WTC11 (cell line): ENCODE results near the gene RASL11A. TPM values are rescaled to one million over a fixed set of nuclear protein-coding genes. Genes with fewer than 3 reads are reported as not detected.
A peak's percentile ranks its signal among the peaks of the same experiment; 100 is the strongest.

Experiments
- ATAC-seq: fragments of 200-7000 bp; cut with Tn5 transposase; 2 replicates; pipeline ENCODE4 v1.10.0; 2021; ENCODE audit warnings: mild to moderate bottlenecking, moderate library complexity
- CTCF ChIA-PET: fragments of 300-600 bp; sonication (Branson Sonifier 250); formaldehyde crosslinking; loops from one replicate; lab custom pipeline; 2021; ENCODE audit warnings: antibody characterized with exemption; lab: Charles Lee
- POLR2A ChIA-PET: fragments of 350-600 bp; sonication (Branson Sonifier 250); formaldehyde crosslinking; loops from one replicate; lab custom pipeline; 2021; ENCODE audit warnings: antibody characterized with exemption; lab: Charles Lee
- DNase-seq: peaks from one replicate; pipeline ENCODE4 v3.0.0; 2021; ENCODE audit warnings: low spot score
- H3K27ac Mint-ChIP-seq: 2 replicates; pipeline ENCODE4 v1.8.0; 2021; ENCODE audit warnings: mixed read lengths
- H3K27me3 Mint-ChIP-seq: 2 replicates; pipeline ENCODE4 v1.8.0; 2021; ENCODE audit warnings: low read depth, mild to moderate bottlenecking, moderate library complexity, mixed read lengths
- H3K36me3 Mint-ChIP-seq: 2 replicates; pipeline ENCODE4 v1.8.0; 2021; ENCODE audit warnings: mixed read lengths
- H3K4me1 Mint-ChIP-seq: 2 replicates; pipeline ENCODE4 v1.8.0; 2022; ENCODE audit warnings: mixed read lengths
- H3K4me3 Mint-ChIP-seq: 2 replicates; pipeline ENCODE4 v1.8.0; 2021; ENCODE audit warnings: mild to moderate bottlenecking, moderate library complexity, mixed read lengths
- H3K9me3 Mint-ChIP-seq: 2 replicates; pipeline ENCODE4 v1.8.0; 2021; ENCODE audit warnings: mixed read lengths
- AR ChIP-seq: fragments of 250-450 bp; sonication (Bioruptor Pico); IDR thresholded peaks from 2 replicates; pipeline ENCODE4 v1.9.0; 2021; ENCODE audit warnings: mild to moderate bottlenecking
- E2F1 ChIP-seq: sonication (generic); formaldehyde crosslinking; IDR thresholded peaks from 2 replicates; pipeline ENCODE4 v1.8.0; 2022; ENCODE audit warnings: mild to moderate bottlenecking, missing genetic modification reagents
- EMX1 ChIP-seq: fragments of 250-450 bp; sonication (Bioruptor Pico); IDR thresholded peaks from 2 replicates; pipeline ENCODE4 v1.8.0; 2021; ENCODE audit warnings: mild to moderate bottlenecking
- ESRRA ChIP-seq: sonication (generic); formaldehyde crosslinking; IDR thresholded peaks from 2 replicates; pipeline ENCODE4 v1.8.1; 2022; ENCODE audit warnings: mild to moderate bottlenecking, missing genetic modification reagents, borderline replicate concordance
- GABPB1 ChIP-seq: sonication (generic); formaldehyde crosslinking; IDR thresholded peaks from 2 replicates; pipeline ENCODE4 v1.8.1; 2023; ENCODE audit warnings: mild to moderate bottlenecking, missing genetic modification reagents
- IRF1 ChIP-seq: sonication (generic); formaldehyde crosslinking; IDR thresholded peaks from 2 replicates; pipeline ENCODE4 v1.8.0; 2023; ENCODE audit warnings: missing genetic modification reagents
- JUN ChIP-seq: sonication (generic); formaldehyde crosslinking; IDR thresholded peaks from 2 replicates; pipeline ENCODE4 v1.8.0; 2023; ENCODE audit warnings: mild to moderate bottlenecking, missing genetic modification reagents
- KAT7 ChIP-seq: sonication (generic); formaldehyde crosslinking; IDR thresholded peaks from 2 replicates; pipeline ENCODE4 v1.8.1; 2023; ENCODE audit warnings: missing genetic modification reagents, mild to moderate bottlenecking, borderline replicate concordance
- MLX ChIP-seq: sonication (generic); formaldehyde crosslinking; IDR thresholded peaks from 2 replicates; pipeline ENCODE4 v1.8.1; 2023; ENCODE audit warnings: mild to moderate bottlenecking, missing genetic modification reagents, moderate library complexity
- PRDM15 ChIP-seq: sonication (generic); formaldehyde crosslinking; IDR thresholded peaks from 2 replicates; pipeline ENCODE4 v1.8.0; 2022; ENCODE audit warnings: missing genetic modification reagents
- ZNF138 ChIP-seq: sonication (generic); formaldehyde crosslinking; conservative IDR thresholded peaks from 2 replicates; pipeline ENCODE4 v1.8.1; 2022; ENCODE audit warnings: mild to moderate bottlenecking, moderate library complexity, missing genetic modification reagents
- ZNF232 ChIP-seq: sonication (generic); formaldehyde crosslinking; IDR thresholded peaks from 2 replicates; pipeline ENCODE4 v1.8.0; 2022; ENCODE audit warnings: mild to moderate bottlenecking, missing genetic modification reagents
- ZNF281 ChIP-seq: sonication (generic); formaldehyde crosslinking; IDR thresholded peaks from 2 replicates; pipeline ENCODE4 v1.8.0; 2023; ENCODE audit warnings: mild to moderate bottlenecking, missing genetic modification reagents
- total RNA-seq: library from RNA; stranded (reverse); gene quantifications from 3 replicates; pipeline ENCODE4 v1.2.3, GENCODE V29; 2021
- TF ChIP-seq, protein P1 (sequence below): sonication (generic); formaldehyde crosslinking; IDR thresholded peaks from 2 replicates; pipeline ENCODE4 v1.8.1; 2023; ENCODE audit warnings: mild to moderate bottlenecking, missing genetic modification reagents, moderate library complexity
- TF ChIP-seq, protein P2 (sequence below): sonication (generic); formaldehyde crosslinking; IDR thresholded peaks from 2 replicates; pipeline ENCODE4 v1.8.0; 2022; ENCODE audit warnings: mild to moderate bottlenecking, missing genetic modification reagents
- TF ChIP-seq, protein P3 (sequence below): fragments of 200-600 bp; IDR thresholded peaks from 2 replicates; pipeline ENCODE4 v1.8.0; 2022; ENCODE audit warnings: antibody characterized with exemption

RASL11A gene
- total RNA-seq, 1 experiment from 2014 or later: 3.5 TPM

GRCh38 chr13:27310946-27311345 lies 40.3 kb downstream of the RASL11A start:
- H3K9me3 Mint-ChIP-seq: no peaks in the 10 kb centered on the region
- H3K4me3 Mint-ChIP-seq: no peak overlapping the region
- H3K36me3 Mint-ChIP-seq: no peaks in the 10 kb centered on the region
- POLR2A ChIA-PET: no interaction called here
- H3K4me1 Mint-ChIP-seq: peaks cover 9% of the 10 kb centered on the region
- H3K27me3 Mint-ChIP-seq: no peaks in the 10 kb centered on the region
- no peak for TF ChIP-seq ZNF138 (CRISPR knock-in tag)
- no peak for TF ChIP-seq GABPB1
- no peak for TF ChIP-seq ZNF232 (CRISPR knock-in tag)
- no peak for TF ChIP-seq PRDM15 (CRISPR knock-in tag)
- TF ChIP-seq, protein P1, sequence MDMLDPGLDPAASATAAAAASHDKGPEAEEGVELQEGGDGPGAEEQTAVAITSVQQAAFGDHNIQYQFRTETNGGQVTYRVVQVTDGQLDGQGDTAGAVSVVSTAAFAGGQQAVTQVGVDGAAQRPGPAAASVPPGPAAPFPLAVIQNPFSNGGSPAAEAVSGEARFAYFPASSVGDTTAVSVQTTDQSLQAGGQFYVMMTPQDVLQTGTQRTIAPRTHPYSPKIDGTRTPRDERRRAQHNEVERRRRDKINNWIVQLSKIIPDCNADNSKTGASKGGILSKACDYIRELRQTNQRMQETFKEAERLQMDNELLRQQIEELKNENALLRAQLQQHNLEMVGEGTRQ (CRISPR knock-in tag): no peak
- no peak for TF ChIP-seq E2F1 (CRISPR knock-in tag)
- TF ChIP-seq KAT7 (CRISPR knock-in tag): no peak
- TF ChIP-seq AR (CRISPR knock-in tag): no peak
- TF ChIP-seq ZNF281 (CRISPR knock-in tag): no peak
- no peak for TF ChIP-seq MLX (CRISPR knock-in tag)
- TF ChIP-seq, protein P2, sequence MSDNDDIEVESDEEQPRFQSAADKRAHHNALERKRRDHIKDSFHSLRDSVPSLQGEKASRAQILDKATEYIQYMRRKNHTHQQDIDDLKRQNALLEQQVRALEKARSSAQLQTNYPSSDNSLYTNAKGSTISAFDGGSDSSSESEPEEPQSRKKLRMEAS (CRISPR knock-in tag): no peak
- TF ChIP-seq EMX1 (CRISPR knock-in tag): no peak
- no peak for TF ChIP-seq ESRRA (CRISPR knock-in tag)
- no peak for TF ChIP-seq JUN (CRISPR knock-in tag)
- TF ChIP-seq IRF1: no peak
- TF ChIP-seq, protein P3, sequence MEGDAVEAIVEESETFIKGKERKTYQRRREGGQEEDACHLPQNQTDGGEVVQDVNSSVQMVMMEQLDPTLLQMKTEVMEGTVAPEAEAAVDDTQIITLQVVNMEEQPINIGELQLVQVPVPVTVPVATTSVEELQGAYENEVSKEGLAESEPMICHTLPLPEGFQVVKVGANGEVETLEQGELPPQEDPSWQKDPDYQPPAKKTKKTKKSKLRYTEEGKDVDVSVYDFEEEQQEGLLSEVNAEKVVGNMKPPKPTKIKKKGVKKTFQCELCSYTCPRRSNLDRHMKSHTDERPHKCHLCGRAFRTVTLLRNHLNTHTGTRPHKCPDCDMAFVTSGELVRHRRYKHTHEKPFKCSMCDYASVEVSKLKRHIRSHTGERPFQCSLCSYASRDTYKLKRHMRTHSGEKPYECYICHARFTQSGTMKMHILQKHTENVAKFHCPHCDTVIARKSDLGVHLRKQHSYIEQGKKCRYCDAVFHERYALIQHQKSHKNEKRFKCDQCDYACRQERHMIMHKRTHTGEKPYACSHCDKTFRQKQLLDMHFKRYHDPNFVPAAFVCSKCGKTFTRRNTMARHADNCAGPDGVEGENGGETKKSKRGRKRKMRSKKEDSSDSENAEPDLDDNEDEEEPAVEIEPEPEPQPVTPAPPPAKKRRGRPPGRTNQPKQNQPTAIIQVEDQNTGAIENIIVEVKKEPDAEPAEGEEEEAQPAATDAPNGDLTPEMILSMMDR: no peak
- TF ChIP-seq, all 79 proteins: peak for 0
- ATAC-seq (no peak), DNase-seq (no peak)
- H3K27ac Mint-ChIP-seq: peak overlapping the region; percentile 4; the same call in 1 of the 2 replicates
- CTCF ChIA-PET: interaction anchor here (1.9 kb wide), 1 partner anchor 51 kb away, joined by 7 read pairs; no protein-coding TSS in a partner anchor
